ENCODE results near the gene GIMAP6.

- TF ChIP-seq POLR2A (IDR thresholded peaks at IDR 0.05) (no peak), CTCF (IDR thresholded peaks at IDR 0.05) (no peak), POLR2AphosphoS5 (IDR thresholded peaks at IDR 0.05) (no peak)
Observed at GRCh38 chr7:150648353-150649079, 16.3 kb upstream of the GIMAP6 start.

All from prostate gland (tissue), 2 donors.